ENCODE data around the gene GOLGA6C.
"Not testable (repeated sequence)": the region's sequence is repeated elsewhere in the genome, so short reads cannot be mapped to it uniquely, and the experiment has no call there.

- not testable (repeated sequence) for TF ChIP-seq CTCF, POLR2A, EP300 (IDR thresholded peaks at IDR 0.05)
Measured at GRCh38 chr15:75259873-75260272, 1.7 kb downstream of the GOLGA6C start.

All from ovary (tissue), 3 donors.